ENCODE measurements around the gene SPATA3.

The SPATA3 gene

GRCh38 chr2:231047274-231047922 is 51.5 kb downstream of the SPATA3 start:
- H3K4me3 ChIP-seq (ENCODE audit: low read length): no peak overlapping the region
- no peak for TF ChIP-seq CTCF (IDR thresholded peaks at IDR 0.05; ENCODE audit: insufficient read depth, low read depth, low read length, missing control alignments)
- DNase-seq (ENCODE audit: low read depth): no peak

GRCh38 chr2:231047923-231048915 is 52.3 kb downstream of the SPATA3 start:
- H3K4me3 ChIP-seq (ENCODE audit: low read length): no peak overlapping the region
- DNase-seq (ENCODE audit: low read depth): no peak
- TF ChIP-seq CTCF (IDR thresholded peaks at IDR 0.05; ENCODE audit: insufficient read depth, low read depth, low read length, missing control alignments): no peak

GRCh38 chr2:231049286-231050017 is 53.5 kb downstream of the SPATA3 start:
- no peak for DNase-seq (ENCODE audit: low read depth)
- TF ChIP-seq CTCF (IDR thresholded peaks at IDR 0.05; ENCODE audit: insufficient read depth, low read depth, low read length, missing control alignments): no peak
- no peak overlapping the region for H3K4me3 ChIP-seq (ENCODE audit: low read length)

- no peak for DNase-seq (ENCODE audit: low read depth)
- no peak for TF ChIP-seq CTCF (IDR thresholded peaks at IDR 0.05; ENCODE audit: insufficient read depth, low read depth, low read length, missing control alignments)
Observed at GRCh38 chr2:231050018-231050901, 54.3 kb downstream of the SPATA3 start.

GRCh38 chr2:231051116-231051515 is 55.2 kb downstream of the SPATA3 start:
- DNase-seq (ENCODE audit: low read depth): no peak
- H3K4me3 ChIP-seq (ENCODE audit: low read length): no peak overlapping the region
- TF ChIP-seq CTCF (IDR thresholded peaks at IDR 0.05; ENCODE audit: insufficient read depth, low read depth, low read length, missing control alignments): no peak

More at GRCh38 chr2:231050018-231050901, 54.3 kb downstream of the SPATA3 start:
- no peak overlapping the region for H3K4me3 ChIP-seq (ENCODE audit: low read length)
